B cell (primary cell): ENCODE measurements around the gene LIPC. TPM values are rescaled to one million over a fixed set of nuclear protein-coding genes. Genes with fewer than 3 reads are reported as not detected.

Experiments
- ATAC-seq: fragments of 200-7000 bp; cut with Tn5 transposase; one replicate; pipeline ENCODE4 v1.10.0; 2021; ENCODE audit warnings: low read depth, mild to moderate bottlenecking, moderate number of reproducible peaks, moderate library complexity
- CTCF ChIA-PET: fragments of 350-600 bp; sonication (Branson Sonifier 250); formaldehyde crosslinking; loops from one replicate; lab custom pipeline; 2021; ENCODE audit warnings: antibody characterized with exemption, inconsistent platforms; lab: Charles Lee
- POLR2A ChIA-PET: fragments of 350-600 bp; sonication (Branson Sonifier 250); formaldehyde crosslinking; loops from one replicate; lab custom pipeline; 2021; ENCODE audit warnings: antibody characterized with exemption; lab: Charles Lee
- DNase-seq: peaks from one replicate; pipeline ENCODE4 v3.0.0; 2013
- H2AFZ ChIP-seq: 2 replicates; pipeline ENCODE4 v1.6.1; 2012; ENCODE audit warnings: mild to moderate bottlenecking, low read depth, low read length; ENCODE audit not compliant: insufficient read depth, poor library complexity, severe bottlenecking
- H3K27ac ChIP-seq, 2 donors: 1 replicate in 1 of 2; 2 replicates in 1 of 2; pipeline ENCODE4 v1.5.1; 2012 to 2013; ENCODE audit warnings: low read length in 2 of 2, mild to moderate bottlenecking in 2 of 2, moderate library complexity in 1 of 2
- H3K27me3 ChIP-seq, 4 experiments: fragments of 200-600 bp in 1 of 4; sonication (generic) in 1 of 4; replicated peaks in 1 of 4; 1 replicate in 2 of 4; 2 replicates in 2 of 4; pipeline versions ENCODE4 v1.6.1 to v1.7.0; 2013 to 2016; ENCODE audit warnings: low read length in 3 of 4, mild to moderate bottlenecking in 2 of 4, mixed read lengths in 1 of 4, moderate library complexity in 1 of 4; ENCODE audit not compliant: insufficient read depth in 4 of 4, control insufficient read depth in 3 of 4; ENCODE audit errors: control extremely low read depth in 1 of 4
- H3K36me3 ChIP-seq, 2 experiments: replicated peaks in 1 of 2; 1 replicate in 1 of 2; 2 replicates in 1 of 2; pipeline versions ENCODE4 v1.6.1 to v1.7.1; 2013; ENCODE audit warnings: low read length in 1 of 2; ENCODE audit not compliant: insufficient read depth in 2 of 2, control insufficient read depth in 1 of 2; ENCODE audit errors: control extremely low read depth in 1 of 2, extremely low read depth in 1 of 2
- H3K4me1 ChIP-seq, 2 donors: fragments of 200-600 bp in 1 of 2; sonication (generic) in 1 of 2; 1 replicate in 1 of 2; 2 replicates in 1 of 2; pipeline versions ENCODE4 v1.5.1 to v1.6.1; 2013 to 2017; ENCODE audit warnings: low read length in 2 of 2; ENCODE audit not compliant: control insufficient read depth in 2 of 2, insufficient read depth in 2 of 2
- H3K4me2 ChIP-seq: replicated peaks from 2 replicates; pipeline ENCODE3; 2012; ENCODE audit warnings: mild to moderate bottlenecking, low read depth, low read length; ENCODE audit not compliant: poor library complexity, severe bottlenecking
- H3K4me3 ChIP-seq, 5 experiments: fragments of 200-600 bp in 1 of 5; sonication (generic) in 1 of 5; 1 replicate in 3 of 5; 2 replicates in 2 of 5; pipeline versions ENCODE4 v1.5.1 to v1.7.0; 2011 to 2016; ENCODE audit warnings: low read length in 4 of 5, mild to moderate bottlenecking in 4 of 5, low read depth in 2 of 5, control low read depth in 1 of 5, moderate library complexity in 1 of 5; ENCODE audit not compliant: insufficient read depth in 1 of 5; ENCODE audit errors: control extremely low read depth in 1 of 5, extremely low read depth in 1 of 5
- H3K79me2 ChIP-seq: fragments of 200-600 bp; sonication (generic); one replicate; pipeline ENCODE4 v1.6.0; 2016; ENCODE audit warnings: low read length; ENCODE audit not compliant: control insufficient read depth, insufficient read depth
- H3K9ac ChIP-seq: fragments of 200-600 bp; sonication (generic); 2 replicates; pipeline ENCODE4 v1.6.1; 2017; ENCODE audit warnings: mild to moderate bottlenecking, low read length, moderate library complexity
- H3K9me3 ChIP-seq, 3 donors: one replicate each; pipeline versions ENCODE4 v1.6.1 to v1.7.1; 2013; ENCODE audit warnings: low read length in 2 of 3; ENCODE audit not compliant: control insufficient read depth in 2 of 3, insufficient read depth in 1 of 3; ENCODE audit errors: control extremely low read depth in 1 of 3
- H4K20me1 ChIP-seq: 2 replicates; pipeline ENCODE4 v1.6.0; 2012; ENCODE audit warnings: mild to moderate bottlenecking, low read length; ENCODE audit not compliant: insufficient read depth, control insufficient read depth, poor library complexity, severe bottlenecking
- H3K27ac Mint-ChIP-seq: one replicate; pipeline ENCODE4 v1.8.0; 2021; ENCODE audit warnings: mixed read lengths
- H3K27me3 Mint-ChIP-seq: one replicate; pipeline ENCODE4 v1.8.0; 2021; ENCODE audit warnings: mixed read lengths
- H3K4me1 Mint-ChIP-seq: one replicate; pipeline ENCODE4 v1.8.0; 2021; ENCODE audit warnings: mixed read lengths
- H3K4me3 Mint-ChIP-seq: one replicate; pipeline ENCODE4 v1.8.0; 2021; ENCODE audit warnings: mixed read lengths
- H3K9me3 Mint-ChIP-seq: one replicate; pipeline ENCODE4 v1.8.0; 2022; ENCODE audit warnings: mixed read lengths; ENCODE audit not compliant: insufficient read depth
- EZH2 ChIP-seq: IDR thresholded peaks from 2 replicates; pipeline ENCODE4 v1.6.1; 2012; ENCODE audit warnings: borderline replicate concordance, low read depth, mild to moderate bottlenecking, moderate library complexity, low read length; ENCODE audit not compliant: insufficient read depth, poor library complexity, severe bottlenecking
- WGBS: methylation state at CpG from one replicate; pipeline ENCODE4 v1.1.5; 2013; ENCODE audit warnings: missing lambda C conversion rate; ENCODE audit not compliant: insufficient coverage; 5-methylcytosine and 5-hydroxymethylcytosine counted together
- intact Hi-C: fragments of 100-400 bp; cut with micrococcal nuclease; formaldehyde crosslinking; loops from one replicate; pipeline ENCODE4 v1.10.0; 2022
- polyA plus RNA-seq: library from polyadenylated mRNA; depleted of rRNA; stranded (reverse); fragments of >200 nt; gene quantifications from 2 replicates; pipeline ENCODE4 v1.2.3, GENCODE V29; 2012
- total RNA-seq, 2 donors: library from RNA; stranded (reverse); fragments of 120-200 nt in 1 of 2; gene quantifications; 1 replicate in 1 of 2; 2 replicates in 1 of 2; pipeline versions ENCODE4 v1.2.3 to v1.2.4, GENCODE V29; 2013 to 2022
- TF ChIP-seq, protein P1 (sequence below): fragments of 200-600 bp; IDR thresholded peaks from one replicate; pipeline ENCODE4 v1.8.0; 2022; ENCODE audit warnings: antibody characterized with exemption, mild to moderate bottlenecking

The LIPC gene
- total and polyA plus RNA-seq, 2 donors (not counting 1 experiment from before 2014, with no cell fraction given), result not detected

DNA sequence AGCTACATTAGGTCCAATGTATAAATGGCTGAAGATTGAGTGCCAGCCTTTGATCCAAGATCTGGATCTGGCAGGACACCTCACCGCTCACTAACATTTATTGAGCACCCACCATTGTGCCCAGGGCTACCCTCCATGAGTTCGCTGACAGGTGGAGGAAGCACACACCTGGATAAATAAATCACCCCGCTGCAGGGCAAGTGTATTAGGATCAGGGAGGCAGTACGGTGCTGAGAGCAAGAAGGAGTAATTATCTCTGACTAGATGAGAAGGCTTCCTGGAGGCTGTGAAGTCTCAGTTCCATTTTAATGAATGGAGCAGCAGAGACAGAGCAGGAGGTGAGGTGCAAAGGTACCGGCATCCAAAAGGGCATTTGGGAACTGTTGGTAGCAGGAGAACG, 104.1 kb downstream of the LIPC start:
- TF ChIP-seq EZH2, result no peak
- TF ChIP-seq, protein P1, sequence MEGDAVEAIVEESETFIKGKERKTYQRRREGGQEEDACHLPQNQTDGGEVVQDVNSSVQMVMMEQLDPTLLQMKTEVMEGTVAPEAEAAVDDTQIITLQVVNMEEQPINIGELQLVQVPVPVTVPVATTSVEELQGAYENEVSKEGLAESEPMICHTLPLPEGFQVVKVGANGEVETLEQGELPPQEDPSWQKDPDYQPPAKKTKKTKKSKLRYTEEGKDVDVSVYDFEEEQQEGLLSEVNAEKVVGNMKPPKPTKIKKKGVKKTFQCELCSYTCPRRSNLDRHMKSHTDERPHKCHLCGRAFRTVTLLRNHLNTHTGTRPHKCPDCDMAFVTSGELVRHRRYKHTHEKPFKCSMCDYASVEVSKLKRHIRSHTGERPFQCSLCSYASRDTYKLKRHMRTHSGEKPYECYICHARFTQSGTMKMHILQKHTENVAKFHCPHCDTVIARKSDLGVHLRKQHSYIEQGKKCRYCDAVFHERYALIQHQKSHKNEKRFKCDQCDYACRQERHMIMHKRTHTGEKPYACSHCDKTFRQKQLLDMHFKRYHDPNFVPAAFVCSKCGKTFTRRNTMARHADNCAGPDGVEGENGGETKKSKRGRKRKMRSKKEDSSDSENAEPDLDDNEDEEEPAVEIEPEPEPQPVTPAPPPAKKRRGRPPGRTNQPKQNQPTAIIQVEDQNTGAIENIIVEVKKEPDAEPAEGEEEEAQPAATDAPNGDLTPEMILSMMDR, result no peak
- 95% methylated on average over 5 of the region's 6 CpGs for WGBS
- no peak overlapping the region for H3K27ac Mint-ChIP-seq
- no peak overlapping the region for H3K9ac ChIP-seq
- no peaks in the 10 kb centered on the region for H3K4me1 Mint-ChIP-seq
- CTCF ChIA-PET, result no interaction called here
- H3K27me3 ChIP-seq, result no peaks in the 10 kb centered on the region
- no peak overlapping the region for H2AFZ ChIP-seq
- H3K4me2 ChIP-seq, result no peak overlapping the region
- no peak for ATAC-seq
- no peak for DNase-seq
- no peaks in the 10 kb centered on the region for H3K9me3 ChIP-seq
- H3K4me3 Mint-ChIP-seq, result no peak overlapping the region
- H3K36me3 ChIP-seq, result no peaks in the 10 kb centered on the region
- peaks cover 19% of the 10 kb centered on the region for H3K27me3 Mint-ChIP-seq
- no peaks in the 10 kb centered on the region for H3K79me2 ChIP-seq
- no peak overlapping the region for H3K4me3 ChIP-seq
- no peaks in the 10 kb centered on the region for H4K20me1 ChIP-seq
- H3K9me3 Mint-ChIP-seq, result no peaks in the 10 kb centered on the region
- intact Hi-C loops, result no loop called here
- POLR2A ChIA-PET, result no interaction called here
- H3K4me1 ChIP-seq, result no peaks in the 10 kb centered on the region
- H3K27ac ChIP-seq, result no peak overlapping the region

DNA sequence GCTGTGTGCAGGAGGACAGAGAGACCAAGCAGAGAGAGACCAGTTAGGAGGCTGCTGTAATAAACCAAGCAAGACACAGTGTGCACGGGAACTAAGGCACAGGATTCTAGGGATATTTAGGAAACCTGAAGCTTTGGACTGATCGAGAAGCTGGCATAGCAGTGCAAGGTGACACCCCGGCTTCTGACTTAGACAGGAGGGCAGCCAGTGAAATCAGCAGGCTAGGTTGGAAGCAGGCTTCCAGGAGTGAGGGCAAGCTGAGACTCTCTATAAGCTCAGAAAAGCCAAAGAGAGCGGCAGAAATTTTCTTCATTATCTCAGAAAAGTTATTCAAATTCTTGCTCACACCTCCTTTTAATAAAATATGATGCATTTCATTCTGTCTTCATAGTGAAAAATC, 104.6 kb downstream of the LIPC start:
- Mint-ChIP-seq H3K27me3 (peaks cover 19% of the 10 kb centered on the region), H3K9me3 (no peaks in the 10 kb centered on the region), H3K4me1 (no peaks in the 10 kb centered on the region), H3K4me3 (no peak overlapping the region), H3K27ac (no peak overlapping the region)
- Histone ChIP-seq H3K27me3 (no peaks in the 10 kb centered on the region), H2AFZ (no peak overlapping the region), H3K27ac (no peak overlapping the region), H3K9ac (no peak overlapping the region), H4K20me1 (no peaks in the 10 kb centered on the region), H3K79me2 (no peaks in the 10 kb centered on the region), H3K4me2 (no peak overlapping the region), H3K4me3 (no peak overlapping the region), H3K36me3 (no peaks in the 10 kb centered on the region), H3K9me3 (no peaks in the 10 kb centered on the region), H3K4me1 (no peaks in the 10 kb centered on the region)
- intact Hi-C loops, result no loop called here
- TF ChIP-seq, protein P1, result no peak
- no peak for TF ChIP-seq EZH2
- CTCF ChIA-PET, result no interaction called here
- DNase-seq (no peak), ATAC-seq (no peak)
- 96% methylated on average over 3 of the region's 4 CpGs for WGBS
- POLR2A ChIA-PET, result no interaction called here
